ENCODE measurements around the gene CTU2.

DNA sequence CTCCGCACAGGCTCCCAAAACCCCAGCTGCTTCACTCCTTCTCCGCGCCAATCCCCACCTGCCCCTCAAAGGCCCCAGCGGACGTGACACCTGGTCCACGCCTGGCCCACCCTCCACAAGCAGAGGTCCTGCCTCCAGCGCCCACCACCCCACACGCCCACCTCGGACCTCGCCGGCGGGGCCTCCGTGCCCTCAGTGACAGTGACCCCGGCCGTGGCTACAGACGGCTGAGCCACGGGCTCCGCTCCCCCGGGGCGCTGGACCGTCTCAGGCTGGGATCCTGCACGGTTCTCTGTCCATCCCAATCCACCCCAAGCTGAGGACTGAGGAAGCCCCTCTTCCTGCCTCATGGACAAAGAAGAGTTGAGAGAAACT, 53.7 kb downstream of the CTU2 start:
- TF ChIP-seq CTCF (IDR thresholded peaks at IDR 0.05; ENCODE audit: low read length) (no peak), EZH2 (IDR thresholded peaks at IDR 0.05; ENCODE audit: borderline replicate concordance, low read length) (no peak)
